GM23248 (cell line): ENCODE measurements around the gene MAT2B. TPM values are rescaled to one million over a fixed set of nuclear protein-coding genes. Genes with fewer than 3 reads are reported as not detected.

Experiments used
- DNase-seq: peaks from one replicate; pipeline ENCODE4 v3.0.0-alpha.2; 2015
- H2AFZ ChIP-seq: fragments of 200-600 bp; sonication (generic); 2 replicates; pipeline ENCODE4 v1.6.1; 2016; ENCODE audit warnings: antibody characterized with exemption
- H3F3A ChIP-seq: fragments of 200-600 bp; sonication (generic); 2 replicates; pipeline ENCODE4 v1.6.1; 2016; ENCODE audit warnings: mild to moderate bottlenecking, antibody characterized with exemption, mixed run types; ENCODE audit not compliant: insufficient read depth
- H3K27ac ChIP-seq: fragments of 200-600 bp; sonication (generic); 2 replicates; pipeline ENCODE4 v1.5.1; 2016; ENCODE audit warnings: mild to moderate bottlenecking
- H3K27me3 ChIP-seq: fragments of 200-600 bp; sonication (generic); replicated peaks from 2 replicates; pipeline ENCODE4 v1.6.1; 2016; ENCODE audit warnings: mild to moderate bottlenecking; ENCODE audit not compliant: insufficient read depth
- H3K36me3 ChIP-seq: fragments of 200-600 bp; sonication (generic); 2 replicates; pipeline ENCODE4 v1.6.1; 2016; ENCODE audit warnings: low read depth, mild to moderate bottlenecking
- H3K4me1 ChIP-seq: fragments of 200-600 bp; sonication (generic); 2 replicates; pipeline ENCODE4 v1.6.1; 2016; ENCODE audit warnings: mild to moderate bottlenecking; ENCODE audit not compliant: insufficient read depth
- H3K4me2 ChIP-seq: fragments of 200-600 bp; sonication (generic); one replicate; pipeline ENCODE4 v1.6.1; 2016; ENCODE audit warnings: mild to moderate bottlenecking; ENCODE audit not compliant: unreplicated experiment
- H3K4me3 ChIP-seq: fragments of 200-600 bp; sonication (generic); 2 replicates; pipeline ENCODE4 v1.5.1; 2016; ENCODE audit warnings: mild to moderate bottlenecking
- H3K79me2 ChIP-seq: fragments of 200-600 bp; sonication (generic); 2 replicates; pipeline ENCODE4 v1.6.1; 2016; ENCODE audit warnings: mild to moderate bottlenecking; ENCODE audit not compliant: insufficient read depth
- H3K9ac ChIP-seq: fragments of 200-600 bp; sonication (generic); 2 replicates; pipeline ENCODE4 v1.6.1; 2016; ENCODE audit warnings: mild to moderate bottlenecking
- H3K9me2 ChIP-seq: fragments of 200-600 bp; sonication (generic); 2 replicates; pipeline ENCODE4 v1.6.1; 2016; ENCODE audit warnings: mixed run types, mild to moderate bottlenecking, moderate library complexity; ENCODE audit not compliant: insufficient read depth
- H3K9me3 ChIP-seq: fragments of 200-600 bp; sonication (generic); one replicate; pipeline ENCODE4 v1.6.1; 2017; ENCODE audit warnings: low read depth
- H4K20me1 ChIP-seq: fragments of 200-600 bp; sonication (generic); 2 replicates; pipeline ENCODE4 v1.6.0; 2016; ENCODE audit not compliant: insufficient read depth
- EZH2 ChIP-seq: fragments of 200-600 bp; sonication (generic); IDR thresholded peaks from 2 replicates; pipeline ENCODE4 v1.6.1; 2018; ENCODE audit warnings: antibody characterized with exemption, mild to moderate bottlenecking; ENCODE audit not compliant: insufficient read depth, poor library complexity, severe bottlenecking
- EZH2phosphoT487 ChIP-seq: fragments of 200-600 bp; sonication (generic); IDR thresholded peaks from 2 replicates; pipeline ENCODE4 v1.6.1; 2018; ENCODE audit warnings: antibody characterized with exemption, moderate library complexity, mild to moderate bottlenecking, low read depth; ENCODE audit not compliant: insufficient read depth
- WGBS, 2 experiments: methylation state at CpG; one replicate each; pipeline ENCODE4 v1.1.6; 2015 to 2017; ENCODE audit warnings: low lambda C conversion rate in 2 of 2, low coverage in 1 of 2; ENCODE audit errors: missing lambda C conversion rate in 2 of 2; 5-methylcytosine and 5-hydroxymethylcytosine counted together
- in situ Hi-C: fragments of 300-500 bp; cut with MboI; formaldehyde crosslinking; loops from 2 replicates; pipeline ENCODE4 v1.15.0; 2020
- polyA plus RNA-seq: library from polyadenylated mRNA; unstranded; fragments of >200 nt; fragmentation: Nextera tagmentation; extraction: Ambion mirVana; gene quantifications from 2 replicates; pipeline ENCODE4 v1.2.1, GENCODE V29; 2016
- total RNA-seq: library from RNA; depleted of rRNA; stranded (reverse); fragments of >200 nt; shearing (Covaris generic); gene quantifications from 2 replicates; pipeline ENCODE4 v1.2.3, GENCODE V29; 2014

The MAT2B gene
- total and polyA plus RNA-seq, 2 experiments from 2014 or later, result 63.1 to 95.5 TPM

DNA sequence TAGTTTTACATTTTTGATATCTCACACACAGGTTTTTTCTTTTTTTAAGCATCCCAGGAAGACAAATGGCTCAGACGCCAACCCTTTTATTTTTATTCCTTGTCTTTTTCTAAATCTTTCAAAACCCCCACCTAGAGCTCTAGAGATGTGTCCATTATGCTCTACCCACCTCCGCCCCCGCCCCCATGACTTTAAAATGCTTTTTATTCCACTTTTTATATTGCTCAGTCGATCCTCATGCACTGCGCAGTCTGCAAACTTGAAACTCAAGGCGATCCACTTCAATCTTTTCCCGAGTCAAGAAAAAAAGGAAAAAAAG lies 411 bp upstream of the MAT2B start:
- no peaks in the 10 kb centered on the region for H3K36me3 ChIP-seq
- in situ Hi-C loops, result no loop called here
- peak overlapping the region; percentile 97 for H3K4me3 ChIP-seq
- WGBS, 2 experiments, result 0 to 2% methylated on average over 7 of the region's 7 CpGs
- H3K9me2 ChIP-seq, result no peaks in the 10 kb centered on the region
- DNase-seq, result no peak
- H3K9me3 ChIP-seq, result no peaks in the 10 kb centered on the region
- H2AFZ ChIP-seq, result peak overlapping the region; percentile 98
- H3K4me2 ChIP-seq, result peak overlapping the region; percentile 99
- H3K4me1 ChIP-seq, result peaks cover 40% of the 10 kb centered on the region
- H3K27ac ChIP-seq, result peak overlapping the region; percentile 94
- H4K20me1 ChIP-seq, result no peaks in the 10 kb centered on the region
- H3K9ac ChIP-seq, result peak overlapping the region; percentile 95
- no peaks in the 10 kb centered on the region for H3K27me3 ChIP-seq
- TF ChIP-seq EZH2 (no peak), EZH2phosphoT487 (no peak)
- H3F3A ChIP-seq, result peaks cover 58% of the 10 kb centered on the region
- H3K79me2 ChIP-seq, result peaks cover 42% of the 10 kb centered on the region

DNA sequence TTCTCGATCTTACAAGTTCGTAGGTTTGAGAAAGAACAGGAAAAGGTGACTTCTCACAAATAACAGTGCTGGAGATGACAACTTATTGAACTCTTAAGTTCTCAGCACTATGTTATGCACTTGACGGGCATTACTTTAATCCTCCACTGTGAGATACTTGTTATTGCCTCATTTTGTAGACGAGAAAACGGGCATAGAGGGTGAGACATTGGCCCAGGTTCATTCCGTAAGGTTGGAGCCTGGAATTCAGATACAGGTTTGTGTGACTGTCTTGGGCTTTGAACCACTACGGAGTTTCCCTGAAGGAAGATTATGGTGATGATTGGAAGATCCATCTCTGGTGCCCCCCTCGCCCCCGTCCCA lies 657 bp downstream of the MAT2B start:
- peak; percentile 60 for DNase-seq

DNA sequence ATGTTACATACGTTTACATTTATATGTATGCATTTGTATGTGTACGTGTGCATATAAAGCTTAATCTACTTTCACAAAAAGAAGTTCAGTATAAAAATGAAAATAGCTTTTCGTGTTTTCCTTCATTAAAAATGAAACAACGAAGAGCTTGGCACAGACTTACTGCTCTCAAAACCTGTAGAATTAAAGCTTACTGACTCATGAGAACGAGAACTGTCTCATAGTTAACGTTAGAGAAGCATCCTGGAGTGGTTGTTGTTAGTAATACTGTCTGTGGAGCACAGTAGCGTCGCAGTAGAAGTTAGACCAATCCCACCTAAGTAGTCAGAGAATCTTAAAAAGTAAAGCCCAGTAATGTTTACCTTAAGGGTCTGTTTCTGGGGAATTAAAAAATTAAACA lies 1.3 kb downstream of the MAT2B start:
- Histone ChIP-seq H3K4me2 (peak overlapping the region; percentile 99), H3K4me1 (peaks cover 42% of the 10 kb centered on the region), H3K36me3 (no peaks in the 10 kb centered on the region), H2AFZ (peak overlapping the region; percentile 98; the same call in 1 of the 2 replicates), H3K27ac (peak overlapping the region; percentile 94), H3K9me3 (no peaks in the 10 kb centered on the region), H3F3A (peaks cover 59% of the 10 kb centered on the region), H3K4me3 (peak overlapping the region; percentile 97), H3K9ac (peak overlapping the region; percentile 95), H3K79me2 (peaks cover 59% of the 10 kb centered on the region), H3K9me2 (no peaks in the 10 kb centered on the region), H4K20me1 (no peaks in the 10 kb centered on the region), H3K27me3 (no peaks in the 10 kb centered on the region)
- 1% methylated on average over 8 of the region's 8 CpGs for WGBS, 2 experiments
- in situ Hi-C loops, result no loop called here
- peak; percentile 89 for DNase-seq
- TF ChIP-seq EZH2 (no peak), EZH2phosphoT487 (no peak)

More for the DNA sequence above, 657 bp downstream of the MAT2B start:
- peaks cover 53% of the 10 kb centered on the region for H3K79me2 ChIP-seq
- H2AFZ ChIP-seq, result peak overlapping the region; percentile 98
- H3K4me3 ChIP-seq, result peak overlapping the region; percentile 97
- no peaks in the 10 kb centered on the region for H3K9me3 ChIP-seq
- peak overlapping the region; percentile 95 for H3K9ac ChIP-seq
- H3F3A ChIP-seq, result peaks cover 59% of the 10 kb centered on the region
- H3K4me2 ChIP-seq, result peak overlapping the region; percentile 99
- 0% methylated on average over 9 of the region's 9 CpGs for WGBS, 2 experiments
- H3K36me3 ChIP-seq, result no peaks in the 10 kb centered on the region
- H3K9me2 ChIP-seq, result no peaks in the 10 kb centered on the region
- in situ Hi-C loops, result no loop called here
- no peaks in the 10 kb centered on the region for H4K20me1 ChIP-seq
- TF ChIP-seq EZH2phosphoT487, result no peak
- TF ChIP-seq EZH2, result no peak
- H3K27ac ChIP-seq, result peak overlapping the region; percentile 94
- H3K4me1 ChIP-seq, result peaks cover 42% of the 10 kb centered on the region
- H3K27me3 ChIP-seq, result no peaks in the 10 kb centered on the region

DNA sequence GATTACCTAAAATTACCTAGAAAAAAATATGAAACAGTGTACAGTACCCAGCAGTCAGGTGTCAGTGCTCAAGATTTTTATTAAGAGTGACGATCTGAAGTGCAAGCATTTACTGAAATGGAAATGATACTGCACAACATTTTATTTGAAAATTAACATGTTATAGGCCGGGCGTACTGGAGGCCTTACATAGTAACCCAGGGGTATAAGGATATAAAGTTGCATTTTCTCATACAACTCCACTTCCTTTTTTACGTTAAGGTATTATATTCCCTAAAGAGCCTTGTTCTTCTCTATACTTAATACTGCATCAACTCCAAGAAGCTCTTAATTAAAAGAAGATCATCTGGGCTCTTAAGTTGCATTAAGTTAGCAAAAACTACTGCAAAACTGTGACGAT lies 3.3 kb downstream of the MAT2B start:
- no peaks in the 10 kb centered on the region for H3K9me3 ChIP-seq
- peak overlapping the region; percentile 70 for H3K27ac ChIP-seq
- H3K4me1 ChIP-seq, result peaks cover 34% of the 10 kb centered on the region
- no peak for DNase-seq
- H3K4me2 ChIP-seq, result peak overlapping the region; percentile 99
- peak overlapping the region; percentile 50 for H2AFZ ChIP-seq
- H3K9me2 ChIP-seq, result no peaks in the 10 kb centered on the region
- no peaks in the 10 kb centered on the region for H3K27me3 ChIP-seq
- peaks cover 80% of the 10 kb centered on the region for H3K79me2 ChIP-seq
- H3F3A ChIP-seq, result peaks cover 43% of the 10 kb centered on the region
- H3K36me3 ChIP-seq, result peaks cover 11% of the 10 kb centered on the region
- no peak for TF ChIP-seq EZH2
- WGBS, 2 experiments, result 28 to 34% methylated on average over 5 of the region's 5 CpGs
- in situ Hi-C loops, result no loop called here
- no peaks in the 10 kb centered on the region for H4K20me1 ChIP-seq
- peak overlapping the region; percentile 95 for H3K9ac ChIP-seq
- peak overlapping the region; percentile 69 for H3K4me3 ChIP-seq
